Neural cell (in vitro differentiated cells): ENCODE data around the gene HIC2.
"Not testable (repeated sequence)": the region's sequence is repeated elsewhere in the genome, so short reads cannot be mapped to it uniquely, and the experiment has no call there.

Experiments used
- EP300 ChIP-seq: fragments of 450-650 bp; conservative IDR thresholded peaks from 2 replicates; pipeline ENCODE4 v1.6.1; 2014; ENCODE audit warnings: antibody characterized with exemption, mild to moderate bottlenecking, moderate library complexity; ENCODE audit not compliant: poor library complexity, severe bottlenecking
- EZH2 ChIP-seq: fragments of 200-600, 300-800 bp; shearing (Covaris generic), sonication (generic); IDR thresholded peaks from 2 replicates; pipeline ENCODE4 v1.6.1; 2014; ENCODE audit warnings: antibody characterized with exemption, low read length, borderline replicate concordance, mild to moderate bottlenecking; ENCODE audit not compliant: insufficient read depth, poor library complexity, severe bottlenecking
- POLR2AphosphoS5 ChIP-seq: IDR thresholded peaks from 2 replicates; pipeline ENCODE4 v1.6.1; 2012
- SMC3 ChIP-seq: fragments of 450-650 bp; conservative IDR thresholded peaks from 2 replicates; pipeline ENCODE4 v1.6.1; 2014; ENCODE audit warnings: antibody characterized with exemption, mild to moderate bottlenecking, moderate library complexity; ENCODE audit not compliant: poor library complexity
- TAF1 ChIP-seq: IDR thresholded peaks from 2 replicates; pipeline ENCODE4 v1.6.1; 2012; ENCODE audit warnings: low read depth
- TF ChIP-seq, protein P1 (sequence below): fragments of 450-650 bp; IDR thresholded peaks from 2 replicates; pipeline ENCODE4 v1.5.1; 2014; ENCODE audit warnings: antibody characterized with exemption, mild to moderate bottlenecking, moderate library complexity; ENCODE audit not compliant: poor library complexity, severe bottlenecking

DNA sequence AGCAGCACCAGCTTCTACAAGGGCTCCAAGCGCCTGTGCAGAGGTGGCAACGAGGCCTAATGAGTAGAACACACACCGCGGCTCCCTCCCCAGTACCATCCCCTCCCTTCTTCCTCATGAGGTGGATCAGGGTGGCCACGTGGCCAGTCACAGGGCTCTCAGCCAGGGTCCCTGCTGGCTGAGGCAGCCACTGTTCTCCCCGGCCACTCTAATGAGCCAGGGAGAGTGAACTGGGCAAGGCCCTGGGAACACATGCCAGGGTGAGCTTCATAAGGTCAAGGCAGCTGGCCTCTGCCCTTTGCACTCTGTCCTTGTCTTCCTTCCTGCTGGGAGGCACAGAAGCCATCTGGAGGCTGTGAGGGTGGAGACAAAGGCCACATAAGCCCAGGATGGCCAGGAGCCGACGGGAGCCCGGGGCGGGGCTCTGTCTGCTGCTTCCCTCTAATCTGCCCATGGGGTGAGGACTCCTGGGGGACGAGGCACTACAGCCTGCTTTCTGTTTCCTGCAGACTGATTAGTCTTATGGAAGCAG, 72.0 kb downstream of the HIC2 start:
- TF ChIP-seq, protein P1, sequence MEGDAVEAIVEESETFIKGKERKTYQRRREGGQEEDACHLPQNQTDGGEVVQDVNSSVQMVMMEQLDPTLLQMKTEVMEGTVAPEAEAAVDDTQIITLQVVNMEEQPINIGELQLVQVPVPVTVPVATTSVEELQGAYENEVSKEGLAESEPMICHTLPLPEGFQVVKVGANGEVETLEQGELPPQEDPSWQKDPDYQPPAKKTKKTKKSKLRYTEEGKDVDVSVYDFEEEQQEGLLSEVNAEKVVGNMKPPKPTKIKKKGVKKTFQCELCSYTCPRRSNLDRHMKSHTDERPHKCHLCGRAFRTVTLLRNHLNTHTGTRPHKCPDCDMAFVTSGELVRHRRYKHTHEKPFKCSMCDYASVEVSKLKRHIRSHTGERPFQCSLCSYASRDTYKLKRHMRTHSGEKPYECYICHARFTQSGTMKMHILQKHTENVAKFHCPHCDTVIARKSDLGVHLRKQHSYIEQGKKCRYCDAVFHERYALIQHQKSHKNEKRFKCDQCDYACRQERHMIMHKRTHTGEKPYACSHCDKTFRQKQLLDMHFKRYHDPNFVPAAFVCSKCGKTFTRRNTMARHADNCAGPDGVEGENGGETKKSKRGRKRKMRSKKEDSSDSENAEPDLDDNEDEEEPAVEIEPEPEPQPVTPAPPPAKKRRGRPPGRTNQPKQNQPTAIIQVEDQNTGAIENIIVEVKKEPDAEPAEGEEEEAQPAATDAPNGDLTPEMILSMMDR: not testable (repeated sequence)
- not testable (repeated sequence) for TF ChIP-seq TAF1, EZH2, EP300, POLR2AphosphoS5, SMC3
